Fibroblast of peridontal ligament (primary cell): Measurements from ENCODE around the gene NDUFA11.

Experiments used
- DNase-seq: peaks from one replicate; pipeline ENCODE4 v3.0.0-alpha.2; 2010; ENCODE audit errors: extremely low read depth

Gene NDUFA11

GRCh38 chr19:5908773-5909442 lies 5.3 kb upstream of the NDUFA11 start:
- no peak for DNase-seq

- no peak for DNase-seq
These were observed 3.7 kb upstream of the NDUFA11 start for GRCh38 chr19:5907241-5907640.

- no peak for DNase-seq
These were observed 1.7 kb upstream of the NDUFA11 start for GRCh38 chr19:5905114-5905778.

- DNase-seq = peak; percentile 100
These were observed 943 bp upstream of the NDUFA11 start, which contains the start of gene VMAC for GRCh38 chr19:5904352-5905113. Gene VMAC (plus strand): TSS chr19:5904872. CDS start chr19:5904891, 19 bp downstream.

GRCh38 chr19:5903056-5903623 lies 450 bp downstream of the NDUFA11 start:
- DNase-seq = peak; percentile 63

GRCh38 chr19:5900976-5901375 lies 2.6 kb downstream of the NDUFA11 start:
- DNase-seq = no peak

GRCh38 chr19:5899728-5900526 lies 3.7 kb downstream of the NDUFA11 start:
- no peak for DNase-seq

- no peak for DNase-seq
These were observed 6.2 kb downstream of the NDUFA11 start for GRCh38 chr19:5897189-5897969.

GRCh38 chr19:5896365-5897076 lies 7.1 kb downstream of the NDUFA11 start:
- DNase-seq = no peak

GRCh38 chr19:5895890-5896289 lies 7.7 kb downstream of the NDUFA11 start:
- no peak for DNase-seq

- no peak for DNase-seq
These were observed 8.2 kb downstream of the NDUFA11 start for GRCh38 chr19:5895409-5895808.

- DNase-seq = no peak
These were observed 8.8 kb downstream of the NDUFA11 start for GRCh38 chr19:5894704-5895349.

GRCh38 chr19:5893907-5894703 lies 9.5 kb downstream of the NDUFA11 start:
- DNase-seq = no peak

- DNase-seq = no peak
These were observed 10.2 kb downstream of the NDUFA11 start for GRCh38 chr19:5893296-5893903.

GRCh38 chr19:5892772-5893275 lies 10.8 kb downstream of the NDUFA11 start:
- no peak for DNase-seq

- DNase-seq = peak; percentile 28
These were observed 11.4 kb downstream of the NDUFA11 start for GRCh38 chr19:5891938-5892771.

GRCh38 chr19:5891572-5891937 lies 12.0 kb downstream of the NDUFA11 start:
- DNase-seq = no peak
